HUES64 (cell line): ENCODE data around the gene FAM184A.

Source experiments
- H3K27ac ChIP-seq: 2 replicates; pipeline ENCODE4 v1.7.0; 2013; ENCODE audit warnings: low read depth, low read length, inconsistent platforms
- H3K27me3 ChIP-seq: 2 replicates; pipeline ENCODE4 v1.6.1; 2013; ENCODE audit warnings: mild to moderate bottlenecking, low read length; ENCODE audit not compliant: insufficient read depth
- H3K36me3 ChIP-seq: 2 replicates; pipeline ENCODE4 v1.6.1; 2013; ENCODE audit warnings: mild to moderate bottlenecking, low read length; ENCODE audit not compliant: insufficient read depth
- H3K4me1 ChIP-seq: 2 replicates; pipeline ENCODE4 v1.6.1; 2013; ENCODE audit warnings: mild to moderate bottlenecking, low read length, moderate library complexity; ENCODE audit not compliant: insufficient read depth
- H3K4me3 ChIP-seq: 2 replicates; pipeline ENCODE4 v1.5.1; 2013; ENCODE audit warnings: mild to moderate bottlenecking, low read length, moderate library complexity
- H3K9ac ChIP-seq: 2 replicates; pipeline ENCODE4 v1.6.1; 2013; ENCODE audit warnings: mild to moderate bottlenecking, low read depth, low read length
- H3K9me3 ChIP-seq: 2 replicates; pipeline ENCODE4 v1.6.1; 2013; ENCODE audit warnings: low read depth, low read length; ENCODE audit not compliant: insufficient read depth
- WGBS: fragments of 150-250, 120-280 bp; methylation state at CpG from one replicate; pipeline ENCODE4 v1.1.7; 2013; ENCODE audit warnings: missing lambda C conversion rate; 5-methylcytosine and 5-hydroxymethylcytosine counted together

The FAM184A gene

DNA sequence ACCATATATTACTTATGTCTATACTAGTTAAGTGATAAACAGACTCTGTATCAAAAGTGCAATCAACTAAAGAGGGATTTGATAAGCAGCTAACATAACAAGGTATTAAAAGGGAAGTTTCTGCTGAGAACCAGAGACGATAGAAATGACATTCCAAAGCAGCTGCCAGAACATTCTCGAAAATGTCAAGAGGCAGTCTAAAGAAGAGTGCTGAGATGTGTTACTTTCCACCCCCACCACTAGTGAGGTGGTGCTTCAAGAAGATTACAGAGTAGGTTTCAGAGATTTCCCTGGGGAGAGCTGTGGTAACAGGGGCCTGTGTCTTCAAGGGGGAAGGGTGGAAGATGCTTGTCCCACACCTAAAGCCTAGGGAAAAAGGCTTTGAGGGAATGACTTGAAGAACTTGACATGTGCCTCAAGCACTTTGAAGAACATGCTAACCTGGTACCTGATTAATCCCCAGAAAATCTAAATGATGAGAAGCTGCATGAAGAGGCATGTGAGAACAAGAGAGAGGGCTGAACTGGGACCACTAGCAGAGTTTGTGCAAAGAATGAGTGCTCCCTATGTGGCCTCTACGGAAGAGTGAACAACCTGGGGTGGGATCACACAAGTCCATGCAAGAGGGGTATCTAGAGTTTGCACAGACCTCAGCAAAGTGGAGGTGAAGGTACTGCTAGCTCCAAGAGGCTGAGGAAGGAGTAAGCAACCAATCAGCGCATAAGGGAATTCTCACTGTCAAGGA lies 5.0 kb downstream of the FAM184A start:
- Histone ChIP-seq H3K4me3 (no peak overlapping the region), H3K36me3 (no peaks in the 10 kb centered on the region), H3K9ac (no peak overlapping the region), H3K9me3 (no peaks in the 10 kb centered on the region), H3K27me3 (peaks cover 16% of the 10 kb centered on the region), H3K27ac (no peak overlapping the region), H3K4me1 (no peaks in the 10 kb centered on the region)
- 89% methylated on average over 4 of the region's 4 CpGs for WGBS

DNA sequence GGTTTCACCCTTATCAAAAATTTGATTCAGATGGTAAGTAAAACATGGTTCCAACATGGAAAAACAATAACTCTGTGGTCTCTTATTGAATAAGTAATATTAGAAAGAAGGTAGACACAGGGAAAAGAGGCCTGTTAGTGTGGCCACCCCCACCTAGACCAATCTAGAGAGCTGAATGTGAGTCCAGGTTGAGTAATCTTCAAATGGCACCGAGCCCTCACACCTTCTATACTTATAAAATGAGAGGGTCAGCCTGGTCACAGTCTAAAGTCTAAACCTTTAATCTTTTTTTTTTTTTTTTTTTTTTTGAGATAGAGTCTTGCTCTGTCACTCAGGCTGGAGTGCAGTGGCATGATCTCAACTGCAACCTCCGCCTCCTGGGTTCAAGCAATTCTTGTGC lies 6.9 kb downstream of the FAM184A start:
- 89% methylated on average over 1 of the region's 2 CpGs for WGBS
- no peaks in the 10 kb centered on the region for H3K9me3 ChIP-seq
- H3K27me3 ChIP-seq, result no peaks in the 10 kb centered on the region; the same call in 1 of the 2 replicates
- no peaks in the 10 kb centered on the region for H3K4me1 ChIP-seq
- H3K4me3 ChIP-seq, result no peak overlapping the region
- H3K27ac ChIP-seq, result no peak overlapping the region
- H3K36me3 ChIP-seq, result no peaks in the 10 kb centered on the region
- no peak overlapping the region for H3K9ac ChIP-seq

DNA sequence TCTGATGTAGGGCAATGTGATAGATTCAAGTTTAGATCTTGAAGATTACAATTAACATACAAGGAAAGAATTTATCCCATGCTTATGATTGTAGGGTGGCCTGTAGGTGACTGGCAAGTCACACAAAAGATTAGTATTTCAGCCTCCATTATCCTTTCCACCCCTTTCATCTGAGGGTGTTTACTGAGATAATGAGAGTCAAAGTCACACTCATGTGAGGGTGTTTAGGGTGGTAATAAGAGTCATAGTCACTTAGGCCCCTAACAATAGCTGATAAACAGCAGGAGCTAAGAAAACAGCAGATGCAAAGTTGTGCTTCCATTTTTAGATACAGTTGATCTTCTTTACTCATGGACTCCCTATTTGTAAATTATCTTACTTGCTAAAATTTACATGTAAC lies 11.4 kb downstream of the FAM184A start:
- Histone ChIP-seq H3K9ac (no peak overlapping the region), H3K36me3 (no peaks in the 10 kb centered on the region), H3K4me3 (no peak overlapping the region), H3K27me3 (no peaks in the 10 kb centered on the region), H3K27ac (no peak overlapping the region), H3K4me1 (no peaks in the 10 kb centered on the region), H3K9me3 (no peaks in the 10 kb centered on the region)

DNA sequence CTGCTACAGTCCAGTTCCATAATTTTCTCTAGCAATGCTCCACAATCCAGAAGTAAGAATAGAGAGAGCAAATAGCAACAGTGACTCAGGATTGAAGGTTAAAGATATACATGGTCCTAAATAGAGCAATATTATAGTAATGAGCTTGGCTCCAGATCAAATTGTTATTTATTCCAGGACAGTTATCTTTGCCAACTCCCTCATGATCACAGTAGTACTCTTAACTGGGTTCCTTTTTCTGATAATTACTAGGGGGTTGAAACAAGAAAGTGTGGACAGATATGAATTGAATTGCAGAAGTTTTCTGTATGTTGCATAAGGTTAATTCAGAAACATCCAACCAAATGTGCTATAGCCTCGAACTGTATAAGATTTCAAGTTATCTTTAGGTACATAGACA lies 11.9 kb downstream of the FAM184A start:
- no peaks in the 10 kb centered on the region for H3K4me1 ChIP-seq
- no peaks in the 10 kb centered on the region for H3K27me3 ChIP-seq
- no peak overlapping the region for H3K4me3 ChIP-seq
- no peak overlapping the region for H3K27ac ChIP-seq
- no peaks in the 10 kb centered on the region for H3K36me3 ChIP-seq
- no peaks in the 10 kb centered on the region for H3K9me3 ChIP-seq
- H3K9ac ChIP-seq, result no peak overlapping the region
- 100% methylated on average over 1 of the region's 1 CpG for WGBS

DNA sequence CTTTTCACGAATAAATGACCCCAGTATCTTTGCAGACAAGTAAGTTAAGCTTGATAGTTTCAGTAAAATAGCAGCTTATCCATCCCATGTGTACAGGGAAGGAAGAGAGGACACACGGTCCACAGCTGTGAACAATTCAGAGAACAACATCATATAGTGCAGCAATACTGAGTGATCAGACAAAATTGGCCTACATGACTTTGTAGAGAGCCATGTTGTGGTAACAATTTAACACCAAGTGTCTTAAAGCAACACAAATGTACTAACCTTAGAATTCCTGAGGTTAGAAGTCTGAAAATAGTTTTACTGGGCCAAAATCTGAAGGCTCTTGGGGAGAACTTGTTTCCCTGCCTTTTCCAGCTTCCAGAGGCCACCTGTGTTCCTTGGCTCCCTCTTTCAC lies 12.5 kb downstream of the FAM184A start:
- no peaks in the 10 kb centered on the region for H3K9me3 ChIP-seq
- no peaks in the 10 kb centered on the region for H3K27me3 ChIP-seq
- H3K4me1 ChIP-seq, result 0 out of 2 replicates have a peak, but pooled peaks cover 2% of the 10 kb centered on the region
- H3K9ac ChIP-seq, result no peak overlapping the region
- no peaks in the 10 kb centered on the region for H3K36me3 ChIP-seq
- no peak overlapping the region for H3K4me3 ChIP-seq
- H3K27ac ChIP-seq, result no peak overlapping the region
- WGBS, result 100% methylated on average over 1 of the region's 2 CpGs

DNA sequence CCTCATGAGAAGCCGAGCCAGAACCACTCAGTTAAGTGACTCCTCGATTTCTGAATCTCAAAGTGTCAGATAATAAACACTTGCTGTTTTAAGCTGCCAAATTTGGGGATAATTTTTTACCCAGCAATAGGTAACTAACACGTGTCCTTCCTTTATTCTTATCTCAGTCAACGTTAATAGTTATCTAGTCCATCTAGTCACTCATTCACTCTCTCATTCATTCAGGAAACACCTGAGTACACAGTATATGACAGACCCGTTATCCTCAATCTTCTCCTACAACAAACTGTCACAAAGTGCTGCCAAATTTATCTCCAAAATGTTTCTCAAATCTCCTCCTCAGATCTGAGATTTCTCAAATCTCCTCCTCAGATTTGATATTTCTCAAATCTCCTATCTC lies 13.1 kb downstream of the FAM184A start:
- Histone ChIP-seq H3K27me3 (no peaks in the 10 kb centered on the region), H3K9ac (no peak overlapping the region), H3K4me3 (no peak overlapping the region), H3K27ac (no peak overlapping the region), H3K9me3 (no peaks in the 10 kb centered on the region), H3K36me3 (no peaks in the 10 kb centered on the region), H3K4me1 (0 out of 2 replicates have a peak, but pooled peaks cover 6% of the 10 kb centered on the region)
- 86% methylated on average over 5 of the region's 5 CpGs for WGBS

DNA sequence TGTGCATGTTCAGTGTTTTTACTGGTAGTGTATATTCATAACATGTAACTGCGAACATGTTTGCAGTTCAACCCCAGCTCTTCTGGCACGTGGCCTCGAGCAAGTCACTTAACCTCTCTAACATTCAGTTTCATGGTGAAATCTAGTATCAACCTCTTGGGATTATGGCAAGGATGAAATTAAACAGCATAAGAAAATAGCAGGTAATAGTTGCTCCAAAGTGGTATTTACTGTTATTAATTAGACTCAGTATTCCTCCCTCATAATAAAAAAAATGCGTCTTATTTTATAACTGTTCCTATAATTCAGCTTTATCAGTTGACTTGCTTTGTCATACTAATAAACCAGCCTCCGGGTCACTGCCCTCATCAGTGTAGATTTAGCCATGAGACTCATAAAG lies 15.0 kb downstream of the FAM184A start:
- Histone ChIP-seq H3K36me3 (no peaks in the 10 kb centered on the region), H3K4me3 (no peak overlapping the region), H3K9ac (no peak overlapping the region), H3K9me3 (no peaks in the 10 kb centered on the region), H3K27me3 (no peaks in the 10 kb centered on the region), H3K4me1 (peaks cover 13% of the 10 kb centered on the region; the same call in 1 of the 2 replicates), H3K27ac (no peak overlapping the region)
- WGBS, result 96% methylated on average over 5 of the region's 5 CpGs

DNA sequence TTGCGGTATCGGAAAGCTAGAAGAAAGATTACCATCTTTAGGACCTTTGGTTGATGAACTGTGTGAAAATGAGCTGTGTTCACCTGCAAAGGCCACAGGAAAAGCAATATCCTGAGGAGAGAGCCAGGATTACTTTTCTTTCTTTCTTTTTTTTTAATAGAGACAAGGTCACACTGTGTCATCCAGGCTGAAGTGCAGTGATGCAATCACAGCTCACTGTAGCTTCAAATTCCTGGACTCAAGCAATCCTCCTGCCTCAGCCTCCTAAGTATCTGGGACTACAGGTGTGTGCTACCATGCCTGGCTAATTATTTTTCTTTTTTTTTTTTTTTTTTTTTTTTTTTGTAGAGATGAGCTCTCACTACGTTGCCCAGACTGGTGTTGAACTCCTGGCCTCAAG lies 17.2 kb downstream of the FAM184A start:
- H3K4me1 ChIP-seq, result peaks cover 13% of the 10 kb centered on the region
- no peak overlapping the region for H3K27ac ChIP-seq
- no peaks in the 10 kb centered on the region for H3K36me3 ChIP-seq
- 98% methylated on average over 2 of the region's 3 CpGs for WGBS
- H3K27me3 ChIP-seq, result no peaks in the 10 kb centered on the region
- H3K4me3 ChIP-seq, result no peak overlapping the region
- no peaks in the 10 kb centered on the region for H3K9me3 ChIP-seq
- H3K9ac ChIP-seq, result no peak overlapping the region

DNA sequence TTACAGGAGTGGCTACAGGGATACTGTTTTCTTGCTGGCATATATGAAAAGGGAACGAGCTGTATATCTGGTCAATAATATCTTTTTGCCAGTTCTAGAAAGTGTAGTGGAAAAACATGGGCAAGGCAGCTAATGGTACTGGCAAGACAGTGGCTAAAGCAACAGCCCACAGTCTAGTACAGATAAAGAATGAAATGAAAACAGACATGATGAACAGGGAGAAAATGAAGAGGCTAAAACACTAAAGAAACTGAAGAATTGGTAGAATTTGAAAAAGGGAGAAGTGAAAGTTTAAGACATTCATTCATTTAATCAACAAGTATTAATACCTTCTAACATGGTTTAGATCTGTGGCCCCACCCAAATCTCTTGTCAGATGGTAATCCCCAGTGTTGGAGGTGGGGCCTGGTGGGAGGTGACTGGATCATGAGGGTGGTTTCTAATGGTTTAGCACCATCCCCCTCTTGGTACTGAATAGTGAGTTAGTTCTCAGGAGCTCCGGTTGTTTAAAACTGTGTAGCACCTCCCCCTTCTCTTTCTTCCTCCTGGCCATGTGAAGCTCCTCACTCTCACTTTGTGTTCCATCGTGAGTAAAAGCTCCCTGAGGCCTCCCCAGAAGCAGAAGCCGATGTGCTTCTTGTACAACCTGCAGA lies 18.1 kb downstream of the FAM184A start:
- Histone ChIP-seq H3K9ac (no peak overlapping the region), H3K4me1 (peaks cover 13% of the 10 kb centered on the region), H3K36me3 (no peaks in the 10 kb centered on the region), H3K4me3 (no peak overlapping the region), H3K9me3 (no peaks in the 10 kb centered on the region; the same call in 1 of the 2 replicates), H3K27ac (no peak overlapping the region), H3K27me3 (no peaks in the 10 kb centered on the region)
- 75% methylated on average over 4 of the region's 4 CpGs for WGBS

DNA sequence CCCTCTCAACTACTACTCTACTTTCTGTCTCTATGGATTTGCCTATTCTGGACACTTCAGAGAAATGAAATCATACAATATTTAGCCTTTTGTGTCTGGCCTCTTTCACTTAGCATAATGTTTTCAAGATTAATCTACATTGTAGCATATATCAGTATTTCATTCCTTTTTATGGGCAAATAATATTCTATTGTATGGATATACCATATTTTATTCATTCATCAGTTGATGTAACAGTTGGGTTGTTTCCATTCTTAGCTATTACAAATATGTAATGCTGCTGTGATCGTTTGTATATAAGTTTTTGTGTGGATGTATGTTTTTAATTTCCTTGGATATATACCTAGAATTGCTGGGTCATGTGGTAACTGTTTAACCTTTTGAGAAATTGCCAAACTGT lies 23.4 kb downstream of the FAM184A start:
- H3K9ac ChIP-seq, result no peak overlapping the region
- H3K36me3 ChIP-seq, result no peaks in the 10 kb centered on the region
- H3K4me1 ChIP-seq, result peaks cover 27% of the 10 kb centered on the region
- H3K9me3 ChIP-seq, result peaks cover 8% of the 10 kb centered on the region
- H3K4me3 ChIP-seq, result no peak overlapping the region
- 100% methylated on average over 1 of the region's 1 CpG for WGBS
- no peak overlapping the region for H3K27ac ChIP-seq
- H3K27me3 ChIP-seq, result no peaks in the 10 kb centered on the region

DNA sequence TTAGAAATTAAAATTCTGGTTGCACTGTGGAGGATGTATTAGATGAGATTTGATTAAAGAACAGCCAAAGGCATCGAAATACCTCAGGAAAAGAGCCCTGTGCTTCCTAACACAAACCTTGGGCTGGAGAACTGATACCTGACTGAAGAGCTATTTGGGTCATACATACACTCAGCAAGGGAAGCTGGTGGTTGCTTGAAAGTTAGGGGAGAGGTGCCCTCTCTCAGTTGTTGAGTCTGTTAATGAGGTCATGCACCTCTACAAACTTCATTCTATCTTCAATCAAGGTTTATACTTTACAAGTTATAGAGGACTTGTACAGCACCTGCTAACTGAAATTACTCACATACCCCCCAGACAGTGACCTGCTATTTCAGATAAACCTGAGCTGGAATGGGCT lies 25.5 kb downstream of the FAM184A start:
- Histone ChIP-seq H3K36me3 (no peaks in the 10 kb centered on the region), H3K27ac (no peak overlapping the region), H3K27me3 (no peaks in the 10 kb centered on the region), H3K4me1 (peaks cover 24% of the 10 kb centered on the region), H3K9me3 (peaks cover 8% of the 10 kb centered on the region), H3K4me3 (no peak overlapping the region), H3K9ac (no peak overlapping the region)
- WGBS, result 93% methylated on average over 1 of the region's 1 CpG
